Measurements from ENCODE around the gene PALD1. TPM values are rescaled to one million over a fixed set of nuclear protein-coding genes. Genes with fewer than 3 reads are reported as not detected.

PALD1 gene
- total and polyA plus RNA-seq, 2 of the 13 experiments (the other 11 are each of a cell fraction or from before 2014, with no cell fraction given): 0.07 to 0.09 TPM

GRCh38 chr10:70596110-70596798, 117.7 kb downstream of the PALD1 start (continued):
- TF ChIP-seq IRF9 (CRISPR knock-in tag; IDR thresholded peaks at IDR 0.05; ENCODE audit: borderline replicate concordance) (0 out of 2 replicates have a peak, but pooled peaks have one; percentile 53), ZNF484 (CRISPR knock-in tag; IDR thresholded peaks at IDR 0.05; ENCODE audit: borderline replicate concordance, low read depth) (no peak), ZFP91 (CRISPR knock-in tag; IDR thresholded peaks at IDR 0.05; ENCODE audit: borderline replicate concordance) (no peak; the same call in 1 of the 2 replicates), SMYD3 (CRISPR knock-in tag; IDR thresholded peaks at IDR 0.05) (0 out of 2 replicates have a peak, but pooled peaks have one; percentile 19), PTBP1 (IDR thresholded peaks at IDR 0.05; ENCODE audit: low read depth, low read length, poor library complexity, severe bottlenecking) (no peak), ZNF577 (CRISPR knock-in tag; IDR thresholded peaks at IDR 0.05; ENCODE audit: borderline replicate concordance, low read depth) (no peak), KLF11 (CRISPR knock-in tag; IDR thresholded peaks at IDR 0.05) (no peak), ZBTB1 (CRISPR knock-in tag; IDR thresholded peaks at IDR 0.05; ENCODE audit: borderline replicate concordance) (no peak), TOE1 (CRISPR knock-in tag; IDR thresholded peaks at IDR 0.05) (no peak), ARID5B (CRISPR knock-in tag; IDR thresholded peaks at IDR 0.05) (peak; percentile 61), TGIF2 (CRISPR knock-in tag; IDR thresholded peaks at IDR 0.05) (peak; percentile 56), ZNF552 (CRISPR knock-in tag; IDR thresholded peaks at IDR 0.05; ENCODE audit: borderline replicate concordance) (no peak), ZFP82 (CRISPR knock-in tag; IDR thresholded peaks at IDR 0.05; ENCODE audit: borderline replicate concordance) (no peak), AHDC1 (CRISPR knock-in tag; IDR thresholded peaks at IDR 0.05; ENCODE audit: borderline replicate concordance) (no peak; the same call in 1 of the 2 replicates), SKI (IDR thresholded peaks at IDR 0.05; ENCODE audit: partially characterized antibody) (peak; percentile 10), MAF1 (CRISPR knock-in tag; IDR thresholded peaks at IDR 0.05; ENCODE audit: borderline replicate concordance) (no peak)

All from HepG2 (cell line).